K562 treated with DMSO at 1 percent for 12 hours (cell line): Measurements from ENCODE around the gene TBC1D22A. TPM values are rescaled to one million over a fixed set of nuclear protein-coding genes. Genes with fewer than 3 reads are reported as not detected.

Experiments used
- total RNA-seq: library from RNA; unstranded; fragments of 300-600 nt; gene quantifications from 2 replicates; pipeline ENCODE4 v1.2.3, GENCODE V29; 2022; ENCODE audit not compliant: insufficient read depth

Gene TBC1D22A
- total RNA-seq, result 8.1 and 11.4 TPM in 2 replicates

DNA sequence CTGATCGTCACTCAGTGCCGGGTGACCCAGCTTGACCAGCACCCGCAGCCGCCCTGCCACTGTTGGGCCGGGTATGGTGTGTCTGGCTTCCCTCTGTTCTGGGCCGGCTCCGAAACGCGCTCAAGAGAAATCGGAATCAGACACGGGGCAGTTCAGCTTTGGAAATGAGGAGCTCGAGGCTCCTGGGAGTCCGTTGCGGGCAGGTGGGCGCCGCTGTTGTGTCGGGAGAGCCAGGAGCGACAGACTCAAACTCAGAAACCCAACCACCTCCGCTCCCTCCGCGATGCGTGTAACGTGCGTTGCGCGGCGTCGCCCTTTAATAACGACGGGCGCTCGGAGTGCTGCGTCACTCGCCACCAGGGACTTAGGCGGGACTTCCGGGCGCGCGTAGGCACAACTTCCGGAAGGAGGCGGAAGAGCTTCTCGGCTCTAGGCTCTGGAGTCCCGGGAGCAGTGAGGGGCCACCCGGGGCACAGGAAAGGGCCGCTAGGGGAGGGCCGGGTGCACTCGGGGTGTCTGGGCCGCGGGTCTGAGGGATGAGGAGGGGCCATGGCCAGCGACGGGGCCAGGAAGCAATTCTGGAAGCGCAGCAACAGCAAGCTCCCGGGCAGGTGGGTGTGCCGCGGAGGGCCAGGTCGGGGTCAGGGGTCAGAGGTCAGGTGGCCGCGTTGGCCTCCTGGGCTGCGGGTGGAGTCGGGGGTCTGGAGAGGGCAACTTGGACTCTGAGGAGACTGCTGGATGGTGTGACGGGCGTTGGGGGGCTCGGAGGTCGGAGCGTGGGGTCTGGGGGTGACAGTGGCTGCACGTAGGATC, at the start of gene TBC1D22A:
Gene TBC1D22A, plus strand, starts transcription at position 413 of the 813 bp plus-strand sequence. Its CDS starts 137 bp downstream, at position 550.

GRCh38 chr22:46737976-46738646, 24.3 kb upstream of the TBC1D22A start, which contains the start of gene CERK:
TSS of gene CERK (minus strand) at chr22:46738252. CDS start at chr22:46738148, 104 bp downstream.

Other genes with a start within 250 kb of the TBC1D22A start
- not detected in 2 replicates for gene CELSR1, start 225.0 kb upstream of the TBC1D22A start, total RNA-seq
- gene GRAMD4, start 142.3 kb upstream of the TBC1D22A start, total RNA-seq, result 9.1 and 43.0 TPM in 2 replicates
- gene CERK, start 24.4 kb upstream of the TBC1D22A start, total RNA-seq, result 11.7 and 16.9 TPM in 2 replicates